ENCODE measurements around the gene RABAC1.

DNA sequence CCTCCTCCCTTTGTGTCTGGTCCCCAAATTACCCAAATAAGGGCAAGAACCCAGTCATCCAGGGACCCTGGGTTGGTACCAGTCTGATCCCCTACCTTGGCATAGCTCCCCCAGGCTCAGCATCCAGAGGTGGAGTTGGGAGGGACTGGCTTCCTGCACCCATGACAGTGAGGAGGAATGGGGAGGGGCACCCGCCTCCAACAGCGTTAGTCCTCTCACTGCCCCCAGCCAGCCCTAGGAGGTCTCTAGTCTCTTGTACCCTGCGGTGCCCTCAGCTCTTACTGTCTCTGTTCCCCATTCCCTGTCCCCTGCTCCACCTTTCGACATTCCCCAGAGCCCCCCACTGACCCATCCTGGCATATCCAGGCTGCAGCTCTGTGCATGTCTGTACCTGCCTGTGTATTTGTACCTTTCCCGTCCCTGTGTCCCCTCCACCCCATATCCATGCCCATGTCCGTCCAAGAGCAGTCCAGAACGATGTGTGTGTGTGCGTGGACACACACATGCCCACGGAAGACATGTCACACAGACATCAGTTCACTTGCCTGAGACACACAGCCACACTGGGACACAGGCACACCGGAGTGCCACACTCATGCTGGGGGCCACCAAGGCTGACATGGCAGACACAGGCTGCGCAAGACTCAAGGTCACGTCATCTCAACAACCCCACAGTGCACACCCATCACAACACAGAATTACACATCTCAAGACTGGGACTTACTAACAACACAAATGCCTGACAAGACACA, 48.7 kb downstream of the RABAC1 start:
- TF ChIP-seq TCF7 (IDR thresholded peaks at IDR 0.05; ENCODE audit: borderline replicate concordance), result no peak
- TF ChIP-seq ZNF24 (IDR thresholded peaks at IDR 0.05), result no peak
- TF ChIP-seq MYB (IDR thresholded peaks at IDR 0.05; ENCODE audit: borderline replicate concordance, low read depth, low read length), result no peak
- no peak for TF ChIP-seq FOS (IDR thresholded peaks at IDR 0.05; ENCODE audit: borderline replicate concordance, extremely low read depth, insufficient read length)
- TF ChIP-seq POLR2AphosphoS5 (IDR thresholded peaks at IDR 0.05; ENCODE audit: low read length), result no peak
- TF ChIP-seq, protein P1, sequence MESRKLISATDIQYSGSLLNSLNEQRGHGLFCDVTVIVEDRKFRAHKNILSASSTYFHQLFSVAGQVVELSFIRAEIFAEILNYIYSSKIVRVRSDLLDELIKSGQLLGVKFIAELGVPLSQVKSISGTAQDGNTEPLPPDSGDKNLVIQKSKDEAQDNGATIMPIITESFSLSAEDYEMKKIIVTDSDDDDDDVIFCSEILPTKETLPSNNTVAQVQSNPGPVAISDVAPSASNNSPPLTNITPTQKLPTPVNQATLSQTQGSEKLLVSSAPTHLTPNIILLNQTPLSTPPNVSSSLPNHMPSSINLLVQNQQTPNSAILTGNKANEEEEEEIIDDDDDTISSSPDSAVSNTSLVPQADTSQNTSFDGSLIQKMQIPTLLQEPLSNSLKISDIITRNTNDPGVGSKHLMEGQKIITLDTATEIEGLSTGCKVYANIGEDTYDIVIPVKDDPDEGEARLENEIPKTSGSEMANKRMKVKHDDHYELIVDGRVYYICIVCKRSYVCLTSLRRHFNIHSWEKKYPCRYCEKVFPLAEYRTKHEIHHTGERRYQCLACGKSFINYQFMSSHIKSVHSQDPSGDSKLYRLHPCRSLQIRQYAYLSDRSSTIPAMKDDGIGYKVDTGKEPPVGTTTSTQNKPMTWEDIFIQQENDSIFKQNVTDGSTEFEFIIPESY (IDR thresholded peaks at IDR 0.05), result no peak
- TF ChIP-seq, protein P2, sequence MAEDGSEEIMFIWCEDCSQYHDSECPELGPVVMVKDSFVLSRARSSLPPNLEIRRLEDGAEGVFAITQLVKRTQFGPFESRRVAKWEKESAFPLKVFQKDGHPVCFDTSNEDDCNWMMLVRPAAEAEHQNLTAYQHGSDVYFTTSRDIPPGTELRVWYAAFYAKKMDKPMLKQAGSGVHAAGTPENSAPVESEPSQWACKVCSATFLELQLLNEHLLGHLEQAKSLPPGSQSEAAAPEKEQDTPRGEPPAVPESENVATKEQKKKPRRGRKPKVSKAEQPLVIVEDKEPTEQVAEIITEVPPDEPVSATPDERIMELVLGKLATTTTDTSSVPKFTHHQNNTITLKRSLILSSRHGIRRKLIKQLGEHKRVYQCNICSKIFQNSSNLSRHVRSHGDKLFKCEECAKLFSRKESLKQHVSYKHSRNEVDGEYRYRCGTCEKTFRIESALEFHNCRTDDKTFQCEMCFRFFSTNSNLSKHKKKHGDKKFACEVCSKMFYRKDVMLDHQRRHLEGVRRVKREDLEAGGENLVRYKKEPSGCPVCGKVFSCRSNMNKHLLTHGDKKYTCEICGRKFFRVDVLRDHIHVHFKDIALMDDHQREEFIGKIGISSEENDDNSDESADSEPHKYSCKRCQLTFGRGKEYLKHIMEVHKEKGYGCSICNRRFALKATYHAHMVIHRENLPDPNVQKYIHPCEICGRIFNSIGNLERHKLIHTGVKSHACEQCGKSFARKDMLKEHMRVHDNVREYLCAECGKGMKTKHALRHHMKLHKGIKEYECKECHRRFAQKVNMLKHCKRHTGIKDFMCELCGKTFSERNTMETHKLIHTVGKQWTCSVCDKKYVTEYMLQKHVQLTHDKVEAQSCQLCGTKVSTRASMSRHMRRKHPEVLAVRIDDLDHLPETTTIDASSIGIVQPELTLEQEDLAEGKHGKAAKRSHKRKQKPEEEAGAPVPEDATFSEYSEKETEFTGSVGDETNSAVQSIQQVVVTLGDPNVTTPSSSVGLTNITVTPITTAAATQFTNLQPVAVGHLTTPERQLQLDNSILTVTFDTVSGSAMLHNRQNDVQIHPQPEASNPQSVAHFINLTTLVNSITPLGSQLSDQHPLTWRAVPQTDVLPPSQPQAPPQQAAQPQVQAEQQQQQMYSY (CRISPR knock-in tag; IDR thresholded peaks at IDR 0.05), result no peak
- TF ChIP-seq, protein P3, sequence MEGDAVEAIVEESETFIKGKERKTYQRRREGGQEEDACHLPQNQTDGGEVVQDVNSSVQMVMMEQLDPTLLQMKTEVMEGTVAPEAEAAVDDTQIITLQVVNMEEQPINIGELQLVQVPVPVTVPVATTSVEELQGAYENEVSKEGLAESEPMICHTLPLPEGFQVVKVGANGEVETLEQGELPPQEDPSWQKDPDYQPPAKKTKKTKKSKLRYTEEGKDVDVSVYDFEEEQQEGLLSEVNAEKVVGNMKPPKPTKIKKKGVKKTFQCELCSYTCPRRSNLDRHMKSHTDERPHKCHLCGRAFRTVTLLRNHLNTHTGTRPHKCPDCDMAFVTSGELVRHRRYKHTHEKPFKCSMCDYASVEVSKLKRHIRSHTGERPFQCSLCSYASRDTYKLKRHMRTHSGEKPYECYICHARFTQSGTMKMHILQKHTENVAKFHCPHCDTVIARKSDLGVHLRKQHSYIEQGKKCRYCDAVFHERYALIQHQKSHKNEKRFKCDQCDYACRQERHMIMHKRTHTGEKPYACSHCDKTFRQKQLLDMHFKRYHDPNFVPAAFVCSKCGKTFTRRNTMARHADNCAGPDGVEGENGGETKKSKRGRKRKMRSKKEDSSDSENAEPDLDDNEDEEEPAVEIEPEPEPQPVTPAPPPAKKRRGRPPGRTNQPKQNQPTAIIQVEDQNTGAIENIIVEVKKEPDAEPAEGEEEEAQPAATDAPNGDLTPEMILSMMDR (IDR thresholded peaks at IDR 0.05 in 2 of 3, conservative IDR thresholded peaks at IDR 0.05 in 1 of 3; ENCODE audit: control insufficient read depth in 2 of 3, extremely low read depth in 1 of 3, insufficient read depth in 1 of 3, low read depth in 3 of 3, low read length in 3 of 3), result no peak
- TF ChIP-seq SMC3 (IDR thresholded peaks at IDR 0.05; ENCODE audit: borderline replicate concordance, low read length), result no peak
- TF ChIP-seq POU2F2 (IDR thresholded peaks at IDR 0.05; ENCODE audit: borderline replicate concordance, low read depth, low read length), result no peak
- TF ChIP-seq CREB1 (IDR thresholded peaks at IDR 0.05; ENCODE audit: low read depth), result no peak
- no peak for TF ChIP-seq CBX3 (IDR thresholded peaks at IDR 0.05; ENCODE audit: borderline replicate concordance, low read depth)
- TF ChIP-seq SP1 (IDR thresholded peaks at IDR 0.05; ENCODE audit: low read depth, low read length), result no peak
